GM19043 (cell line): Measurements from ENCODE around the gene SAT1.

Experiments used
- ATAC-seq: cut with Tn5 transposase; IDR thresholded peaks from one replicate; pipeline ENCODE4 v1.9.1; 2021; ENCODE audit warnings: low read depth; ENCODE audit not compliant: unreplicated experiment

SAT1 gene

DNA sequence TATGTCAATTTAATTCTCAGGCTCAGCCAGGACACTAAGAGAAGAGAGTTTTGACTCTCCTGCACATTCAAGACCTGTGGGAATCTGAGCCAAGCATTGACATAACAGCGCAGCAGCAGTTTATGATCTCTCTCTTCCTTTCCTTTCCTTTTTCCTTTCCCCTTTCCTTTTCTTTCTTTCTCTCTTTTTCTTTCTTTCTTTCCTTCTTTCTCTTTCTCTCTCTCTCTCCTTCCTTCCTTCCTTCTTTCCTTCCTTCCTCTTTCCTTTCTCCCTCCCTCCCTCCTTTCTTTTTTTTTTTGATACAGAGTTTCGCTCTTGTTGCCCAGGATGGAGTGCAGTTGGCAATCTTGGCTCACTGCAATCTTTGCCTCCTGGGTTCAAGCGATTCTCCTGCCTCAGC lies 21.6 kb downstream of the SAT1 start:
- ATAC-seq: no peak

- no peak for ATAC-seq
Observed at GRCh38 chrX:23805389-23805788, 22.4 kb downstream of the SAT1 start.

DNA sequence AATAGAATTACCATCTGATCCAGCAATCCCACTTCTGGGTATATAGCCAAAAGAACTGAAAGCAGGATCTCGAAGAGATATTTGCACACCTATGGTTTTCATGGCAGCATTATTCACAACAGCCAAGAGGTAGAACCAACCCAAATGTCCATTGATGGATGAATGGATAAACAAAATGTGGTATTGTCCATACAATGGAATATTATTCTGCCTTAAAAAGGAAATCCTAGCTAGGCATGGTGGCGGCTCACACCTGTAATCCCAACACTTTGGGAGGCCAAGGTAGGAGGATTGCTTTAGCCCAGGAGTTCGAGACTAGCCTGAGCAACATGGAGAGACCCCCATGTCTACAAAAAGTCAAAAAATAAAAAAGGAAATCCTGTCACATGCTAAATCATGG lies 27.3 kb downstream of the SAT1 start:
- ATAC-seq: no peak

DNA sequence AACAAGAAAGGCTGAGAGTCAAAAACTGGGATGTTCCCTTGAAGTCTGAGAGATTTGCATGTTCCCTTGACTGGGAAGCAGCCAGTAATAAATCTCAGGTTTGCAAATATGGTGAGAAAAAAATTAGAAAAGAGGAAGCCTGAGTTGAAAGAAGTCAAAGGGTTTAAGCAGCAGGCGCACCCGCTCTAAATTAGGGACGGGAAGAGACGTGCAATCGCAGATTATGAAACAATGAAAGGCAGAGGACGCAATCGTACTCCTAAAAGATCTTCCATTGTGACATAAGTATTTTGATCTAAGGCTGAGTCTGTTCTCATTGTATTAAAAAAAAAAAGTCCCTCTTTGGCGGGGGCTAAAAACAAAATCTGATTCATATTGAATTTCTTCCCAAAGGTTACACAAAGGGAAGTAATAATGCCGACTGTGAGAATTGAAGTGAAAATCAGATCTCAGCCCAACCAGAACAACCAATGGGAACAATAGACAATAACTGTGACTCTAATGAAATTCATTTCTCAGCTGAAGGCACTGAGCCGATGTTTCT lies 28.2 kb downstream of the SAT1 start:
- no peak for ATAC-seq

DNA sequence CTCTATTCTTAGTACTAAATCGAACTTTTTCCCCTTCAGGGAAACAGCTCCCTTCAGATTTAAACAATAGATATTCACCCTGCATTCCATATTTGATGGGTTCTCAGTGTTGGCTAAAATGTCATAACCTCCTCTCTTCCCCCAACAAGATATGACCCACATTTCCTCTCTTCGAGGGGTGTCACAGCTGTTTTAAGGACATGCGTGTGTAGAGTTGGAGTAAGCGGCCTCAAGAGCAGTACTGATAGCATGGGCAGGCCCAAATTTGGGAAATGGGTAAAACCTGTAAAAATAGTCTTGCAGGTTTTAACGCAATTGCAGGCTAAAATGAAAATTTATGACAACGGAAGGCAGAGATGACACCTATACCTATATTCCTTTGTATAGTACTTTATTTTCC lies 28.7 kb downstream of the SAT1 start:
- ATAC-seq: no peak

DNA sequence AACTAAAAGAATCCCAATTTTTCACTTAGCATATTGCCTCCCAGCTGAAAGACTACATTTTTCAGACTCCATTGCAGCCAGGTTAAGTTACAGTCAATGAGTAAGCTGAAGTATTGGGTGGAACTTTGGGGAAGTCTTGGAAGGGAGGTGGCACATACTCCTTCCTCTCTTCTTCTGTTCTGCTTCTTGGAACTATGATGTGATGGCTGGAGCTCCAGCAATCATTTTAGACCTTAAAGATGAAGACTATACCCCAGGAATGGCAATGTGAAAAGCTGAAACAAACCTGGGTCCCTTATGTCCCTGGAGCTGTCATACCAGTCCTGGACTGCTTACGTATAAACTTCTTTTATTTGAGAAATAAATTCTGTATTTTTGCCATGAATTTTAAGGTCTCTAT lies 30.8 kb downstream of the SAT1 start:
- ATAC-seq: no peak

DNA sequence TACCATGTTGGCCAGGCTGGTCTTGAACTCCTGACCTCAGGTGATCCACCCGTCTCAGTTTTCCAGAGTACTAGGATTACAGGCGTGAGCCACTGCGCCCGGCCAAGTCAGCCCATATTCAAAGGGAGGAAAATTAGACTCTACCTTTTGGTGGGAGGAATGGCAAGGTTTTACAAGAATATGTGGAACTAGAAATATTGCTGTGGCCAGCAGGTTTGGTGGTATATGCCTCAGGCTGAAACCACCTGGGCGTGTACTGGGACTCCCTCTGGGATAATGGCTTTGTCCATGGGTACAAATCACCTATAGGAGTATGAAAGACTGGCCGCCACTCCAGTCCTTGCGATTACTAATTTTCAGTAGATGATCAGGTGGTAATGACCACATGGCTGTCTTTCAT lies 32.4 kb downstream of the SAT1 start:
- no peak for ATAC-seq

DNA sequence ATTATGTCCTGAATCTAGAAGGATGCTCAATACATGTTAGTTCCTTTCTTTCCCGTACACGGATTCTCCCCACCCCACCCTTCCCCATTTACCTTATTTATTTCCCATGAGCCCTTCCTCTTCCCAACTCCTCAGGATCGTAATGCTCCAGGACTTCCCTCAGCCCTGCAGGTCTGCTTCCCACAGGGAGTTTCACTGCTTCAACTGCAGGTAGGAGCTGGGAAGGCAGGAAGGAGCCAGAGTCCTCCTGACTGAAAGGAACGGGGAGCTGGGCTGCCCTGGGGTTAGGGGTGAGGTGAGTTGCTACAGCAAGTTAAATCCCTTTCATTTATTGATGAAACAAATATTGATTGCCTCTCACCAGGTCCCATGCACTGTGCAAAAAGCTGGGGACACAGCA lies 33.2 kb downstream of the SAT1 start:
- no peak for ATAC-seq

- no peak for ATAC-seq
Observed at GRCh38 chrX:23817979-23818336, 35.0 kb downstream of the SAT1 start.

DNA sequence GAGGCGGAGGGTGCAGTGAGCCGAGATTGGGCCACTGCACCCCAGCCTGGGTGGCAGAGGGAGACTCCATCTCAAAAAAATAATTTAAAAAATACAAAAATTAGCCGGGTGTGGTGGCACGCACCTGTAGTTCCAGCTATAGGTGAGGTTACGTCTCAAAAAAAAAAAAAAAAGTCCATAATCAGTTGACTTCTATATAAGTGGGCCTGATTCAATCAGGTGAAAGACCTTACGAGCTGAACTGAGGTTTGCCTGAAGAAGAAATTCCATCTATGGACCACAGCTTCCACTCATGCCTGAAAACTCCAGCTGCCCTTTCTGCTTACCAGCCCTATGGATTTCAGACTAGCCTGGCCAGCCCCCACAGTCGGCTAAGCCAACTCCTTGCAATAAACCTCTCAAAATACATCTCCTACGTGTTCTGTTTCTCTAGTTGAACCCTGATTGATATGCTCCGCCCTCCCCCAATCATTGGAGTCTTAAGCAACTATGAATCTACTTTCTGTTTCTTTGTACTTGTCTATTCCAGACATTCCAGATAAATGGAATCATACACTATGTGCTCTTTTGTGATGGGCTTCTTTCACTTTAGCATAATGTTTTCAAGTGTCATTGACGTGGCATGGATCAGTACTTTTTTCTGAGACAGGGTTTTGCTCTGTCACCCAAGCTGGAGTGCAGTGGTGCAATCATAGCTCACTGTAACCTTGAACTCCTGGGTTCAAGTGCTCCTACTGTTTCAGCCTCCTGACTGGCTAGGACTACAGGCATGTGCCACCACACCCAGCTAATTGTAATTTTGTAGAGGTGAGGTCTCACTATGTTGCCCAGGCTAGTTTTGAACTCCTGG lies 36.6 kb downstream of the SAT1 start:
- no peak for ATAC-seq

DNA sequence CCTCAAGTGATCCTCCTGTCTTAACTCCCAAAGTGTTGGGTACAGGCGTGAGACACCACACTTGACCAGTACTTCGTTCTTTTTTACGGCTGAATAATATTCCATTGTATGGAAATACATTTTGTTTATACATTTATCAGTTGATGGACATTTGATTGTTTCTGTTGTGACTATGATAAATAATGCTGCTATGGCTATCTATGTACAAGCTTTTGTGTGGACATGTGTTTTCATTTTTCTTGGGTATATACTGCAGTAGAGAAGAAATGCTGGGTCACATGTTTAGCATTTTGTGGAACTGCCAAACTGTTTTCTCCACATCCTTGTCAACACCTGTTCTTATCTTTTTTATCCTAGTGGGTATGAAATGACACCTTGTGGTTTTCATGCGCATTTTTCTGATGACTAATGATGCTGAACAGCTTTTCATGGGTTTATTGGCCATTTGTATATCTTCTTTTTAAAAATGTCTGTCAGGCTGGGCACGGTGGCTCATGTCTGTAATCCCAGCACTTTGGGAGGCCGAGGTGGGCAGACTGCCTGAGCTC lies 37.3 kb downstream of the SAT1 start:
- no peak for ATAC-seq

DNA sequence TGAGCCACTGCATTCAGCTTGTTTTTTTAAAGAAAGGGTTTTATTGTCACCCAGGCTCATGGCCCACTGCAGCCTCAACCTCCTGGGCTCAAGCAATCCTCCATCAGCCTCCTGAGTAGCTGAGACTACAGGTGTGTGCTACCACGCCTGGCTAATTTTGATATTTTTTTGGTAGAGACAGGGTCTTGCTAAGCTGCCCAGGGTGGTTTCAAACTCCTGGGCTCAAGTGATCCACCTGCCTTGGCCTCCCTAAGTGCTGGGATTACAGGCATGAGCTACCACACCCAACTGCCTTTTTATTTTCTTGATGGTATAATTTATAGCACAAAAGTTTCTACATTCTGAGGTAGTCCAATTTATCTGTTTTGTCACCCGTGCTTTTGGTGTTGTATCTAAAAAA lies 38.9 kb downstream of the SAT1 start:
- ATAC-seq: no peak

GRCh38 chrX:23822397-23822796 lies 39.4 kb downstream of the SAT1 start:
- ATAC-seq: no peak

DNA sequence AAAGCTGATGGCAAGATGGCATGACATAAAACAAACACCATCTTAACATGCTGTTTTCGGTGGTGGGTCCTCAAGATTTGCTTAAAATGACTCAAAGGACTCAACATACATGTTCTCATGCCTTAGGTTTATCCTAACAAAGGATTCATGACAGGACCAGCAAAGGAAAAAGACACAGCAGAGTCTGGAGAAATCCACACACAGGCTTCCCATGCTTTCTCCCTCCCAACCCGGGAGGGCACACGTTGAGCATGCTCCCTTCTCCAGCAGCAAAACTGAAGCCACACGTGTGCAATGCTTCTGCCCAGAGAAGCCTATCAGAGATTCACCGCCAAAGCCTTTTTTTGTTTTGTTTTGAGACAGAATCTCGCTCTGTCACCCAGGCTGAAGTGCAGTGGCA lies 39.9 kb downstream of the SAT1 start:
- ATAC-seq: no peak

DNA sequence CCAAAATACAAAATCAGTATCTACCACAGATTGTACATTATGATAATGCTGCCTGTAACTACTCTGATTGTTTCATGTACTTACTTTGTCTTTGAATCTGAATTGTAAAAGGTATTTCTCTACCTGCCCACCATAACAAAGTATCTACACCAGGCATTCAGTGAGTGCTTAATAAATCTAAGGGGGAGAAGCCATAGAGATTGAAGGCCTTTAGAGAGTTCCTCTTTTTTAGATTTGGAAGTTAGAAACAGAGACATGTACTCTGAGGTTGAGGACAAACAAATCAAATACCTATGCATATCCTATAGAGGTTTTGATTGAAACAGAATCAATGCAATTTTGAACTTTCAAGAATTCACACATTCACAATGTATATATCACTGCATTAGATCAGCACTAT lies 42.7 kb downstream of the SAT1 start:
- ATAC-seq: no peak

DNA sequence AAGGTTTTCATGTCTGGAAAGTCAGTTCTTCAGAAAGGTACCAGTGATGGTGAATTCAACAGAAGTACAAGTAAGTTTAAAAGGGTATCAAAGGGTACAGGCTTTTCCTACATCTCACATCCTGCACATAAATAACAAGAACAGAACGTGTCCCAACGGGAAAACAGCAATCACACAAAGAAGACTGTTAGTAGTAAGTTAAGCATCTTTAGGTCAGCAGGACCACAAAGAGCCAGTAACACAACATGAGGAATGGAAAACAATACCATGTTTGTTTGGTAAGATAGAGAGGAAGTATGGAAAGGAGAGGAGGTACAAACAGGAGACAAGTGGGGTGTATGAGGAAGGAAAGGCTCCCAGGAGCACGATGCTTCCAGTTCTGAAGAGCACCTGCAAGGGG lies 43.2 kb downstream of the SAT1 start:
- ATAC-seq: no peak

DNA sequence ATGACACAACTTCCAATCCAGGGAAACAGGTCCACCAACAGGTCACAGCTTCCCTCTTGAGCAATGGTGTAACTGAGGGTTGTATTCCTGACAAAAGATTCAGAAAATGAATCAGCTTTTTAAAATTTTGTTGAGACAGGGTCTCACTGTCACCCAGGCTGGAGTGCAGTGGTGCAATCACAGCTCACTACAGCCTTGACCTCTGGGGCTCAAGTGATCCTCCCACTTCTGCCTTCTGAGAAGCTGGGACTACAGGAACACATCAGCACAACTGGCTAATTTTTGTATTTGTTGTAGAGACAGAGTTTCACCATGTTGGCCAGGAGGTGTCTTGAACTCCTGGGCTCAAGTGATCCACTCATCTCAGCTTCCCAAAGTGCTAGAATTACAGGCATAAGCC lies 43.7 kb downstream of the SAT1 start:
- no peak for ATAC-seq

DNA sequence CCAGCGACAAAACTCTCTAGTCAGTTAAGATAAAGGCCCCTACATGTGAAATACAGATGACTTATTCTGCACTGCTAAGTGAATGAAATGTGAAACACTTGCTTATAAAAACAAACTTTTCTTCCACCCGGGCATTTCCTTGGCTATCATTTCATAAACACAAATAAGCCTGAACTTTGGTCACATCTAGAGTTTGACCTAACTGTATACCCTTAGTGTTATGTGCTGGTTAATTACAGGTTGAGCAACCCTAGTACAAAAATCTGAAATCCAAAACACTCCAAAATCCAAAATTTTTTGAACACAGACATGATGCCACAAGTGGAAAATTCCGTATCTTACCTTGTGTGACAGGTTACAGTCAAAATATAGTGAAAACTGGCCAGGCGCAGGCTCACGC lies 45.9 kb downstream of the SAT1 start:
- ATAC-seq: no peak

GRCh38 chrX:23832721-23833120 lies 49.7 kb downstream of the SAT1 start:
- ATAC-seq: no peak
